Measurements from ENCODE around the gene CCDC60.

Gene CCDC60

GRCh38 chr12:119444462-119445044, 110.0 kb downstream of the CCDC60 start:
- Histone ChIP-seq H3K4me1 (ENCODE audit: control insufficient read depth in 1 of 2, insufficient read depth in 1 of 2, low read depth in 1 of 2, low read length in 1 of 2) (no peaks in the 10 kb centered on the region), H3K27me3 (peaks cover 17% of the 10 kb centered on the region), H3K27ac (no peak overlapping the region), H3K36me3 (no peaks in the 10 kb centered on the region), H3K4me3 (ENCODE audit: low read depth in 1 of 2, low read length in 1 of 2) (no peak overlapping the region), H3K9me3 (no peaks in the 10 kb centered on the region)
- TF ChIP-seq CTCF (IDR thresholded peaks at IDR 0.05), result peak; percentile 66

GRCh38 chr12:119446459-119446858, 111.9 kb downstream of the CCDC60 start:
- Histone ChIP-seq H3K4me3 (ENCODE audit: low read depth in 1 of 2, low read length in 1 of 2) (no peak overlapping the region), H3K27me3 (peaks cover 17% of the 10 kb centered on the region), H3K36me3 (no peaks in the 10 kb centered on the region), H3K9me3 (no peaks in the 10 kb centered on the region), H3K4me1 (ENCODE audit: control insufficient read depth in 1 of 2, insufficient read depth in 1 of 2, low read depth in 1 of 2, low read length in 1 of 2) (no peaks in the 10 kb centered on the region), H3K27ac (no peak overlapping the region)
- TF ChIP-seq CTCF (IDR thresholded peaks at IDR 0.05), result no peak

GRCh38 chr12:119447126-119447525, 112.6 kb downstream of the CCDC60 start:
- Histone ChIP-seq H3K4me1 (ENCODE audit: control insufficient read depth in 1 of 2, insufficient read depth in 1 of 2, low read depth in 1 of 2, low read length in 1 of 2) (no peaks in the 10 kb centered on the region), H3K36me3 (no peaks in the 10 kb centered on the region), H3K4me3 (ENCODE audit: low read depth in 1 of 2, low read length in 1 of 2) (no peak overlapping the region), H3K27me3 (peaks cover 17% of the 10 kb centered on the region), H3K9me3 (no peaks in the 10 kb centered on the region), H3K27ac (no peak overlapping the region)
- no peak for TF ChIP-seq CTCF (IDR thresholded peaks at IDR 0.05)

GRCh38 chr12:119447618-119448017, 113.1 kb downstream of the CCDC60 start:
- Histone ChIP-seq H3K36me3 (no peaks in the 10 kb centered on the region), H3K27me3 (peaks cover 15% of the 10 kb centered on the region), H3K4me1 (ENCODE audit: control insufficient read depth in 1 of 2, insufficient read depth in 1 of 2, low read depth in 1 of 2, low read length in 1 of 2) (no peaks in the 10 kb centered on the region), H3K27ac (no peak overlapping the region), H3K4me3 (ENCODE audit: low read depth in 1 of 2, low read length in 1 of 2) (no peak overlapping the region), H3K9me3 (no peaks in the 10 kb centered on the region)
- TF ChIP-seq CTCF (IDR thresholded peaks at IDR 0.05), result no peak

DNA sequence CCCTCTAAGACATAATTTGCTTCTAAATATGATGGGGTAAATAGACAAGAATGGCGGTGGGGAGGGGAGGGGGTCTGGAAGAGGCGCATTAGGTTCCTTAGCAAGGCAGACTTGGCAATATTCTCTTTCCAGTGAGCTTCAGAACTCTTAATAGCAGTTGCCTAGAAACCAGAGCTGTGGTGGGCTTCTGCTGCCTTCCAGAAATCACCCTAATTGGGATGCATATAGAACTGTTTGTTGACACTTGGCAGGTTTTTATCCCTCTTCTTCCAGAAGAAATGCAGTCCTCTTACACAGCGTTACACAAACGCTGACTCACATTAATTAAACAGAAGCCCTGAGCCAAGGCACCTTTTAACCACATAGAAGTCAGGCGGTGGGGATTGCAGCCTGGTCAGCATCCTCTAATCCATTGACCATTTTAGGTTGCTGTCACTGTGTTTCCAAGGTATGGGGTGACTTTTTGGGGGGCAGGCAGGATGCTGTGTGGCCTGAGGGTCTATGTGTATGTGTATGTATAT, 114.1 kb downstream of the CCDC60 start:
- Histone ChIP-seq H3K36me3 (no peaks in the 10 kb centered on the region), H3K4me1 (ENCODE audit: control insufficient read depth in 1 of 2, insufficient read depth in 1 of 2, low read depth in 1 of 2, low read length in 1 of 2) (no peaks in the 10 kb centered on the region), H3K27me3 (peaks cover 11% of the 10 kb centered on the region), H3K4me3 (ENCODE audit: low read depth in 1 of 2, low read length in 1 of 2) (no peak overlapping the region), H3K9me3 (no peaks in the 10 kb centered on the region), H3K27ac (no peak overlapping the region)
- TF ChIP-seq CTCF (IDR thresholded peaks at IDR 0.05), result no peak
